GM19455 (cell line): ENCODE results near the gene GSC.
"Not testable (repeated sequence)": the region's sequence is repeated elsewhere in the genome, so short reads cannot be mapped to it uniquely, and the experiment has no call there.

Experiments
- ATAC-seq: cut with Tn5 transposase; IDR thresholded peaks from one replicate; pipeline ENCODE4 v1.9.1; 2021; ENCODE audit not compliant: unreplicated experiment

Gene GSC

GRCh38 chr14:94769391-94770250 lies at the start of gene GSC:
GSC (minus strand) TSS chr14:94770113; CDS start chr14:94770015, 98 bp downstream.
- no peak for ATAC-seq

- ATAC-seq = no peak
Measured at GRCh38 chr14:94819531-94819930, 49.6 kb upstream of the GSC start.

DNA sequence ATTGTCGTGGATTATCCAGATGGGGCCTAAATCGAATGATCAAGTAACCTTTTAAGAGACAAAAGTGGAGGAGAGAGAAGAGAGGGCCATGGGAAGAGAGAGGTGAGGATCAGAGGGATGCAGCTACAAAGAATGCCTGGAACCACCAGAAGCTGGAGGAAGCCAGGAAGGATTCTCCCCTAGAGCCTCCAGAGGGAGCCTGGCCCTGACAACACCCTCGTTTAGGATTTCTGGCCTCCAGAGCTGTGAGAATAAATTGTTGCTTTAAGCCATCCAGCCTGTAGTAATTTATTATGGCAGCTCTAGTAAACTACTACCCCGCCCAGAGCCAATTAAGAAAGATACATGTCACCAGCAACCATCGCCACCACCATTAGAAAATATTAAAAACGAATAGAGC lies 46.2 kb upstream of the GSC start:
- ATAC-seq = no peak

DNA sequence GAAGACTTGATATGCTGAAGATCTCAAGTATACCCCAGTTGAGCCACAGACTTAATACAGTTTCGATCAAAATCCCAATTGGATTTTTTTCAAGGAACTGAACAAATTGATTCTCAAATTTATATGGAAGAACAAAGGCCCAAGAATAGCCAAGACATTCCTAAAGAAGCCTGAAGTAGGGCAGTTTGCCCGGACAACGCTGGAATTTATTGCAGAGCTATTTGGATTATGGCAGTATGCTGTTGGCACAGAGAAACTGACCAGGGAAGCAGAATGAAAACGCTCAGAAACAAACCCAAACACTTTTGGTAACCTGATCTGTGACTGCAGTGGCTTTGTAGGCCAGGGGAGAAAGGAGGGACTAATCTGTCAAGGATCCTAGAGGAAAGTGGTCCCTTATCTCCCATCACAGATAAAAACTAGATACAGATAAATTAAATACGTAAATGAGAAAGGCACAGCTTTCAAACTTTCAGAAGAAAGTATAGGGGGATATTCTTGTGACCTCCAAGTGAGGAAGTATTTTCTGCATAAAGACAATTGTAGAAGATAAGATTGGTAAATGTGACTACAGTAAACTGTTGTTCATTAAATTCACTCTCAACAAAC lies 35.9 kb upstream of the GSC start:
- no peak for ATAC-seq

GRCh38 chr14:94801225-94801624 lies 31.3 kb upstream of the GSC start:
- ATAC-seq = no peak

DNA sequence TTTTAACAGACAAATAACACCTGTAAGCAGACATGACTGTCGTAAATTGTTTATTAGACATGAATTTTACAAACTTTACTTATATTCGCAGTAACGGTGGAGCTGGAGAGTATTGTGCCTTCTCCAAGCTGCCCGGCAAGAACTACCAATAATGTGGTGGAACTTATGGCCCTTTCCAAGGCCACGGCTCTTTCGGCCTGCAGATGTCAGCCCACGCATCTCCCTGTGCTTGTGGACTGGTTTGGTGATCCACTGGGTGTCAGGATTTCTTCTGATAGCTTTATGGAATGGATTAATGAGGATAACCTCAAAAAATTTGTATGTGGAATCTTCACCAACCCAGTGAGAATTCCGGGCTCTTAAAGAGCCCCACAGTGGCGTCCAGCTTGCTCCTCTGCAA lies 30.9 kb upstream of the GSC start:
- not testable (repeated sequence) for ATAC-seq

GRCh38 chr14:94797887-94798286 lies 28.0 kb upstream of the GSC start:
- ATAC-seq = no peak

- ATAC-seq = no peak
Measured at GRCh38 chr14:94796278-94796677, 26.4 kb upstream of the GSC start.

DNA sequence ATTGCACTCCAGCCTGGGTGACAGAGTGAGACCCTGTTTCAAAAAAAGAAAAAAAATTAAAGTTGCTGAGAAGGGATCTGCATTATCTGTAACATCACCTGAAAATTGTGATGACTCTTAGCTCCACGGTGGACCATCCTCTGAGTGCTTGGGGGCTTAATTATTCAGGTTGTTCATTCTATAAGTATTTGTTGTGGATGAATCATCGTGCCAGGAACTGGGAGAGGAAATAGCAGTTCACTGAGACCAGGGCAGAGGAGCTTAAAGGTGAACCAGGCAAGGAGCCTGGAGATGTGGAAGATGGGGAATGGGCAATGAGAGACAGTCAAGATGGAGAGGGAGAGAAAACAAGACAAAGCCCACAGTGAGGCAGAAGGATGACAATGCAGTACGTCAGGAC lies 25.5 kb upstream of the GSC start:
- ATAC-seq = no peak

GRCh38 chr14:94793901-94794300 lies 24.0 kb upstream of the GSC start:
- ATAC-seq = no peak

DNA sequence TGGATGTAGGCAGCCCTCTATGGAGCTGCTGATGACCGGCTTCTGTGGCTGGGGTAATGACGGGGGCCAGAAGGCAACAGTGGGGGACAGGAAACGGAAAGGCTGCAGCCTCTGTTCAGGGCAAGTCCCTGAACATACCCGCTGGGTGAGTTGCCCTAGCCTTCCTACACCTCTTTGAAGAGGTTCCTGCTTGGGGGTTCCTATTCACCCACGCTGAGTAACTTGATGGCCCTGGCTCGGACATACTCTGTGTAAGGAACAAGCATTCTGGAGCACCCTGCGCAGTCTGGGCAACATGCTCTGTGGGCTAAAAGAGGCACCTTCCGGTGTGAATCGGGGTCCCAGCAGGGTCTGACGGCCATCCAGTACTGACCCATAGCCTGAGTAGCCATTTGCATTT lies 17.7 kb upstream of the GSC start:
- no peak for ATAC-seq

DNA sequence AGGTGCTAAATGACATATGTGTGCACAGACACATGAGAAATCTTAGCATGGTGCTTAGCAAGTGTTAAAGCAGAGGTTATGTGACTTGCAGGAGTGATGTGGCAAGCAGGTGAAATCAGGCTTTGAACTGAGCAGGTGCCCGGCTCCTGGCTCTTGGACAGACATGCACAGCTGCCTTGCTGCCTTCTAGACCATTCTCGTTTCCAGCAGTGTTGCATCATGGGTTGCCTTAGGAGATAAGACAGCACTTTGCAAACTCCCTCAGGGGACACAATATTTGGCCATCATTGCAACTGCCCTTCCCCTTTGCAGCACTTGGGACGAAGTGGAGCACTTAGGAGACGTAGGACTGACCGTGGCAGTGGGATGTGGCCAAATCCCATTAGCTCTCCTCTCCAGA lies 17.2 kb upstream of the GSC start:
- ATAC-seq = no peak

DNA sequence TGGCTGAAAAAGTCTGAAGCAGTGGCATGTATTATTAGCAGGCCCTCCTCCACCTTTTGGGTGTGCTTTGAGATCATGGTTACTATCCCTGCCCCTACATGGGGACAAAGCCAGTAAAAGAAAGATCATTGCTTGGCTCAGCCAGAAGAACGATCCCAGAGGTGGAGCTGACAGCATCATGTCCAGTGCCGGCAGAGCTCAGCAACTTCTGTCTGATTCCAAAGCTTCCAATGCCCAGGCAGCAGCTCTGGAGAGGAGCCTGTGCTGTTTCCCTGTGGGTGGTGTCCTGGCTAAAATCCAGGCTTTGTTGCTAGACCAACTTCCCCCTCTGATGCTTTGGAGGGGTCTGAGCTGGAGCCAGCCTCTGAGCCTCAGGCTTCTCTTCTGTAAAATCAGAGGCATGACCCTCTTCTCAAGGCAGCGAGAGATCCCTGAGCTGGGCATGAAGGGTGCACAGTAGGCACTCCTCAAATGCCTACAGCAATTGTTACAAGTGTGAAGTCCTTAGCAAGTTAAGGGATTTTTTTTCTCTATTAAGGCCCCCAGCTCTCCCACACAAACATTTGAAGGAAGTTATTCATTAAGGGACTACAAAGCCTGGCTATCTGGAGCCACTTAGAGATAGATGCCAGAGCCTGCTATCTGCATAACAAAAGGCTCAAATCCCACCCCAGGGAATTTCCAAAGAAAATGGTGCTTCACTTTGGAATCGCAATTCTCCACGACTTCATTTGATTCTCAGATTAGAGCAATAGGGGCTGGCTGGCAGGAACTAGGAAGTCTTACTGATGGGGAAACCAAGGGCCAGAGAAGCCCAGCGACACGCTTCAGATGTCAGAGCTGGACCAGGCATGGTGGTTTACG lies 10.9 kb upstream of the GSC start:
- no peak for ATAC-seq

DNA sequence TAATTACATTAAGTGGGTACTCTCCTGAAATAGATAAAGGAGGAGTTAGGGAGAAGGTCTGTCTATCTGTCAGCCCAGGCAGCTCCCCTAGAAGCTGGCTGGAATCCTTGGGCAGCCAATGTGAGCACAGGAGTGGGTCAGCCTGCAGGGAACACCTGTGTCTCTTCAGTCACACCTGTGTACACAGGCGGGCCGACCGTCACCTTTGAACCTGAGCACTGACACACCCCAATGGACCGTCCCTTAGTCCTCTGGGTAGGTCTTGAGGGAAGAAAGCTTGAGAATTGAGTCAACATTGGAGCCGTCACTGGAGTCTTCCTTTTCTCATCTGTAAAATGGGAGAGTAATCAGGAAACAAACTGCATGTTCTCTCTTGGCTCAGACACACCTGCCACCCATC lies 9.8 kb upstream of the GSC start:
- ATAC-seq = no peak

GRCh38 chr14:94775871-94776210 lies 5.9 kb upstream of the GSC start:
- ATAC-seq = no peak

- no peak for ATAC-seq
Measured at GRCh38 chr14:94775091-94775870, 5.4 kb upstream of the GSC start.

- no peak for ATAC-seq
Measured at GRCh38 chr14:94774344-94775090, 4.6 kb upstream of the GSC start.

DNA sequence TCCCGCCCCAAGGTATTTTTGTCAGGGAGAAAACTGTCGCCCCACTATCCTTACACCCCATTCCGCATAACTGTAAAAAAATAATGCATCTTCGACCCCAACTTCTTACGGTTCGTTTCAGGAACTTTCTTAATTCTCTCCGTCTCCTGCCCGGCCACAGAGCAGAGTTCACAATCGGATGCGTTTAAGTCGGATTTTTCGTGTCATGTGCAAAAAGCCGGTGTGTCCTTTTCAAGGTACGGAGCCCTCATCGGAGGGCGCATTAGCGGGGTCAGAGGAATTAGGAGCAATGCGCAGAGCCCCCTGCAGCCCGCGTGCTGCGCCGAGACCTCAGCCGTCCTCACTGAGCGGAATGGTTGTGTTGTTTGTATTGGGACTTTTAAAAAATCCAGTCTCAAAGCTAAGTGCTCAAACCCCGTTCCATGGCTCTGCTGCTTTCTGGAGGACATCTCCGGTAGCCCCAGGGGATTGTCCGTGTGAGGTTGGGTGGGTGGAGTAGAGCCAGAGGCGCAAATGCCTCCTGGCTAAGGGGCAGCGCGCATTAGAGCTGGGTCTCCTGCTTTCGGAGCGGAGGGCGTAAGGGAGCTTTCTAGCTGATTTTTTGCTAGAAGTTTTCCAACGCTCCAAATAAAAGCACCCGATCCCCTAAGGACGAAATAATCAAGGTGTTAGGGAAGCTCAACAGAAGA lies 3.9 kb upstream of the GSC start:
- no peak for ATAC-seq

GRCh38 chr14:94773061-94773648 lies 3.2 kb upstream of the GSC start:
- ATAC-seq = no peak
